ENCODE data around the gene STXBP1. TPM values are rescaled to one million over a fixed set of nuclear protein-coding genes. Genes with fewer than 3 reads are reported as not detected.

The STXBP1 gene
- total and polyA plus RNA-seq, 8 donors, result 5.2 to 77.7 (median 17.6) TPM

- DNase-seq, result no peak
- no peaks in the 10 kb centered on the region for H3K4me1 ChIP-seq
- H3K27me3 ChIP-seq, result no peaks in the 10 kb centered on the region
- H3K4me3 ChIP-seq, result no peak overlapping the region
- WGBS, 5 donors, result 71 to 88% (median 84%) methylated on average over 3 of the region's 3 CpGs
- intact Hi-C loops (cut with DNase I; ENCODE audit: low total_unique reads), result no loop called here
- H3K27ac ChIP-seq, result no peak overlapping the region
- H3K36me3 ChIP-seq, result peaks cover 15 to 94% (median 79%) of the 10 kb centered on the region in 4 donors
- no peaks in the 10 kb centered on the region for H3K9me3 ChIP-seq
- TF ChIP-seq CTCF (IDR thresholded peaks at IDR 0.05) (no peak), EP300 (IDR thresholded peaks at IDR 0.05) (no peak), POLR2AphosphoS5 (IDR thresholded peaks at IDR 0.05) (no peak), POLR2A (IDR thresholded peaks at IDR 0.05) (no peak)
These were observed 55.2 kb downstream of the STXBP1 start for GRCh38 chr9:127667127-127667844.

GRCh38 chr9:127667906-127668305 is 55.8 kb downstream of the STXBP1 start:
- intact Hi-C loops (cut with DNase I; ENCODE audit: low total_unique reads), result no loop called here
- Histone ChIP-seq H3K36me3 (peaks cover 19 to 94% (median 81%) of the 10 kb centered on the region in 4 donors), H3K27me3 (no peaks in the 10 kb centered on the region), H3K9me3 (no peaks in the 10 kb centered on the region), H3K4me1 (no peaks in the 10 kb centered on the region), H3K4me3 (no peak overlapping the region), H3K27ac (no peak overlapping the region)
- DNase-seq, result no peak
- TF ChIP-seq POLR2A (IDR thresholded peaks at IDR 0.05) (no peak), EP300 (IDR thresholded peaks at IDR 0.05) (no peak), CTCF (IDR thresholded peaks at IDR 0.05) (no peak), POLR2AphosphoS5 (IDR thresholded peaks at IDR 0.05) (no peak)
- WGBS, 5 donors, result 85 to 95% (median 92%) methylated on average over 7 to 18 of the region's 18 CpGs

GRCh38 chr9:127673234-127673633 is 61.2 kb downstream of the STXBP1 start:
- intact Hi-C loops (cut with DNase I; ENCODE audit: low total_unique reads), result no loop called here
- Histone ChIP-seq H3K27ac (no peak overlapping the region), H3K27me3 (no peaks in the 10 kb centered on the region), H3K36me3 (peaks cover 34 to 94% (median 88%) of the 10 kb centered on the region in 4 donors), H3K9me3 (no peaks in the 10 kb centered on the region), H3K4me1 (no peaks in the 10 kb centered on the region), H3K4me3 (no peak overlapping the region)
- DNase-seq, result no peak
- TF ChIP-seq EP300 (IDR thresholded peaks at IDR 0.05), result no peak
- 86 to 93% (median 90%) methylated on average over 7 of the region's 7 CpGs for WGBS, 5 donors

- H3K27me3 ChIP-seq, result no peaks in the 10 kb centered on the region
- WGBS, 5 donors, result 92 to 95% (median 94%) methylated on average over 10 to 12 of the region's 12 CpGs
- DNase-seq, result no peak
- H3K4me3 ChIP-seq, result no peak overlapping the region
- H3K9me3 ChIP-seq, result no peaks in the 10 kb centered on the region
- intact Hi-C loops (cut with DNase I; ENCODE audit: low total_unique reads), result no loop called here
- no peak overlapping the region for H3K27ac ChIP-seq
- H3K36me3 ChIP-seq, result peaks cover 41 to 97% (median 92%) of the 10 kb centered on the region in 4 donors
- TF ChIP-seq CTCF (IDR thresholded peaks at IDR 0.05) (no peak), POLR2A (IDR thresholded peaks at IDR 0.05) (no peak), POLR2AphosphoS5 (IDR thresholded peaks at IDR 0.05) (no peak), EP300 (IDR thresholded peaks at IDR 0.05) (no peak)
- no peaks in the 10 kb centered on the region for H3K4me1 ChIP-seq
These were observed 64.6 kb downstream of the STXBP1 start for GRCh38 chr9:127676638-127677037.

- H3K9me3 ChIP-seq, result no peaks in the 10 kb centered on the region
- H3K4me1 ChIP-seq, result no peaks in the 10 kb centered on the region
- H3K27ac ChIP-seq, result no peak overlapping the region
- 80 to 94% (median 88%) methylated on average over 2 of the region's 2 CpGs for WGBS, 5 donors
- H3K27me3 ChIP-seq, result no peaks in the 10 kb centered on the region
- peaks cover 40 to 98% (median 93%) of the 10 kb centered on the region in 4 donors for H3K36me3 ChIP-seq
- no peak for TF ChIP-seq CTCF (IDR thresholded peaks at IDR 0.05)
- TF ChIP-seq EP300 (IDR thresholded peaks at IDR 0.05), result no peak
- no peak for TF ChIP-seq POLR2AphosphoS5 (IDR thresholded peaks at IDR 0.05)
- TF ChIP-seq POLR2A (IDR thresholded peaks at IDR 0.05), result no peak
- intact Hi-C loops (cut with DNase I; ENCODE audit: low total_unique reads), result no loop called here
- H3K4me3 ChIP-seq, result no peak overlapping the region
- no peak for DNase-seq
These were observed 67.4 kb downstream of the STXBP1 start for GRCh38 chr9:127679506-127679905.

Measured in stomach (tissue), 9 donors.